Memory B cell (primary cell): Measurements from ENCODE around the gene LAMA4.

Source experiments
- ATAC-seq: fragments of 150-1000 bp; cut with Tn5 transposase; 2 replicates; pipeline ENCODE4 v1.10.0; 2021; ENCODE audit warnings: low read depth, mild to moderate bottlenecking, moderate library complexity
- DNase-seq, 2 donors: peaks; one replicate each; pipeline ENCODE4 v3.0.0; 2022; ENCODE audit warnings: low spot score in 2 of 2
- H3K27ac Mint-ChIP-seq: one replicate; pipeline ENCODE4 v1.8.0; 2022; ENCODE audit warnings: mild to moderate bottlenecking, moderate library complexity, mixed read lengths
- H3K27me3 Mint-ChIP-seq: one replicate; pipeline ENCODE4 v1.8.0; 2022; ENCODE audit warnings: mixed read lengths
- H3K36me3 Mint-ChIP-seq: one replicate; pipeline ENCODE4 v1.8.0; 2022; ENCODE audit warnings: mild to moderate bottlenecking, mixed read lengths
- H3K4me1 Mint-ChIP-seq: one replicate; pipeline ENCODE4 v1.8.0; 2022; ENCODE audit warnings: mixed read lengths
- H3K4me3 Mint-ChIP-seq: one replicate; pipeline ENCODE4 v1.8.0; 2022; ENCODE audit warnings: mild to moderate bottlenecking, moderate library complexity, mixed read lengths
- H3K9me3 Mint-ChIP-seq: one replicate; pipeline ENCODE4 v1.8.0; 2022; ENCODE audit warnings: mixed read lengths

LAMA4 gene

DNA sequence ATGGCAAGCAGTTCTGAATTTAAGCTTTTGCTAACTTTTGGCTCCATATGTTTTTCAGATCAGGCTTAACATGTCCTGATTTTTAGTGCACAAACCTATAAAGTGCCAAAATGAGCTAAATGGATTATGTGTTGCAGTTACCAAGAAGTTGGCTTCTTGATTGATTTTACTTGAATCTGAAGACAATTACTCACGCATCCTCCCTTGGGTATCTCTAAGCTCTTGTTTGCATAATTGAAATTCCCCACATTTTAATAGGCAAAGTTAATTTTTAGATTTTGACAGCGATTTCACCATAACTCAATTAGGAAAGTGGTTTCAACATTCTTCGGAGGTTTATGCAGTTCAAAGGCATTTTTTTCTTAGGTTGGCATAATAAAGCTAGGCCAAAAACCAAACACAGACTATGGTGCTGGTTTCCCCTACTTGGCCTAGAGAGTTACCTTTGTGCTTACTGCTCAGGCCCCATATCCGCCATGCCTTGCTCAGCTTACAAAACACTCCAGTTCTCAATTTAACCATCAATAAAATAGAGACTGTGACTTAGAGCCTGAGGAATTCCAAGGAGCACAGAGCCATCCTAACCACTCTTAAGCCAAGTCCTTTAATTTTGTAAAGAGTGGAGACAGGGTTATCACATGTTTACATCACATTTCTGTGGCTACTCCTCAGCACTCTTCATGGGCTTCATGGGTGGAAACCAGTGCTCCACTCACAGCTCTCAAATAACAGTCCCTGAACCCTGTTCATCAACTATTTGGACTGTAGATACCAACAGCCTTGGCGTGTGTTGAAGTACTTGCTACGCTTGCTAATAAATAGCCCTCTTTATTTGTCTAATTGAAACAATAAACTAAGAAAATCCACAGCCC, 32.1 kb downstream of the LAMA4 start:
- Mint-ChIP-seq H3K4me3 (no peak overlapping the region), H3K36me3 (no peaks in the 10 kb centered on the region), H3K4me1 (peaks cover 3% of the 10 kb centered on the region), H3K27ac (no peak overlapping the region), H3K9me3 (no peaks in the 10 kb centered on the region), H3K27me3 (peaks cover 2% of the 10 kb centered on the region)
- no peak for ATAC-seq
- no peak for DNase-seq

DNA sequence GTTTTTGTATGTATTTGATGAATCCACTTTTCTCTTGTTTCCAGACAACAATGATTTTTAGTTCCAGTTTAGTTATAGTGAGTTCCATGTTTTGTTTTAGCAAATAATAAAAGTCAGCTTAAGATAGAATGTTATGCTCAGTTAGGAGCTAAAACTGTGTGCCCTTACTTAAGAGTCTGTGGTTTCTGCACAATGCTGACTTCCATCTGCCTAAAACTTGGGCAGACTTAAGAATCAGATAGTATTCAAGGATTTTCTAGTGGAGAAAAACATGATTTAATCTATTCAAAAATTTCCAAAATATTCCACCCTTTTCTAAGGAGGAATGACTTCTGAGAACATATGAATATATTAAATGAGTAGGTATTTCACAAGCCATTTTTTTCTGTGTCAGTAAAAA, 32.8 kb downstream of the LAMA4 start:
- Mint-ChIP-seq H3K9me3 (no peaks in the 10 kb centered on the region), H3K4me3 (no peak overlapping the region), H3K27me3 (peaks cover 2% of the 10 kb centered on the region), H3K27ac (no peak overlapping the region), H3K36me3 (no peaks in the 10 kb centered on the region), H3K4me1 (peaks cover 3% of the 10 kb centered on the region)
- ATAC-seq (no peak), DNase-seq (no peak)

DNA sequence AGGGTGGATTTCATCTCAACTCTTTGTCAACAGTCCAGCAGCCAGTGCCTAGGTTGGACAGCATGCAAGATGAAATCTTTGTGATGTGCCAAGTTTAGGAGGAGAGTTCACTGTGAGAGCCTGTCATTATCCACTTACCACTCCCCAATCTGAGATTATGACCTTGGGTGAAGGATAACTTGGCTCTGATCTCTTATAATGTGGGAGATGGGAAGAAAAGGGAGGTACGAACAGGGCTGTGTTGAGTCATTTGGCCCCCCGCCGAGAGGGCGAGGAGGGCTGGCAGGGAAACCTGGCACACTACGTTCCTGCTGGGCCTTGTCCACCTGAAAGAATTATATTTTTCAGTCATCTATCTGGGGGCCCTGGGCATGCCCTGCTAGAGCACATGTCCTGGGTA, 35.8 kb downstream of the LAMA4 start:
- DNase-seq = no peak
- no peaks in the 10 kb centered on the region for H3K27me3 Mint-ChIP-seq

DNA sequence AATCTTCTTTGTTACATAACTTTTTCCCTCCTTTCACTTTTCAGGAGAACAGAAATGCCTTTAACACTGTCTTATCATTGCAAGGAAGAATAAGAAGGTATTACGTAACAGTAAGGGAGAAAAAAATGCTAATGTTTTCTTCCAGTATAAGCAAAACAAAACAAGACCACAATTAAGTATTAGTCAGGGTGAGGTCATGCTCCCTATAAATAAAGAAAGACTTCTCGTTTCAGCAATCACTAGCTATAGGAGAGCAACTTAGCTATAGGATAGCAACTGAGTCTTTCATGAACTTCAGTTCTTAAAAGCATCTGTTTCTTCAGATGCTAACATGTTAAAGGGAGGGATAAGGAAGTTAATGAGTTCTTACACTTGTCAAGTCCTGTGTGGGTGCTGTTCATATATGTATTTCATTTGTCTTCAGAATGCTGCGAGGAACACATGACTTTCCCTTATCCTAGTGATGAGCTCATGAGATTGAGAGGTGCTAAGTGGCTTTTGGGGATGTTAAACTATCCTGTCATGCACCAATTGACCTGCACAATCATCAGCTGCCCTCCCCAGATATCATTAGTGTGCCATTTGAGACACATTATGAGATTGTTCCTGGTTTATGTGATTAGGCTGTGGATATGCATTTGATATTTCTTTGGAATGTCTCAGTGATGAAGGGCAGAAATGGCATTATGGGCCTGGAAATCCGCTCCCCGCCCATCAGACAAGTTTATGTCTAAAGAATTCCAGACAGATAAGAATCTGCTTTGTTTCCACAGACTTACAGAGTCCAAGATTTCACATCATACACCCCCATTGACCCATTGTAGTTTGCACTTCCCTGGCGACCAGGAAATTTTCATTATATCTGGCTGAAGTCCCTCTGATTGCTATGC, 37.5 kb downstream of the LAMA4 start:
- Mint-ChIP-seq H3K27ac (no peak overlapping the region), H3K4me3 (no peak overlapping the region), H3K4me1 (no peaks in the 10 kb centered on the region), H3K36me3 (no peaks in the 10 kb centered on the region), H3K27me3 (peaks cover under 1% of the 10 kb centered on the region), H3K9me3 (no peaks in the 10 kb centered on the region)
- ATAC-seq = no peak
- DNase-seq = no peak

More for the DNA sequence above, 35.8 kb downstream of the LAMA4 start:
- Mint-ChIP-seq H3K36me3 (no peaks in the 10 kb centered on the region), H3K27ac (no peak overlapping the region), H3K9me3 (no peaks in the 10 kb centered on the region), H3K4me1 (no peaks in the 10 kb centered on the region), H3K4me3 (no peak overlapping the region)
- no peak for ATAC-seq

DNA sequence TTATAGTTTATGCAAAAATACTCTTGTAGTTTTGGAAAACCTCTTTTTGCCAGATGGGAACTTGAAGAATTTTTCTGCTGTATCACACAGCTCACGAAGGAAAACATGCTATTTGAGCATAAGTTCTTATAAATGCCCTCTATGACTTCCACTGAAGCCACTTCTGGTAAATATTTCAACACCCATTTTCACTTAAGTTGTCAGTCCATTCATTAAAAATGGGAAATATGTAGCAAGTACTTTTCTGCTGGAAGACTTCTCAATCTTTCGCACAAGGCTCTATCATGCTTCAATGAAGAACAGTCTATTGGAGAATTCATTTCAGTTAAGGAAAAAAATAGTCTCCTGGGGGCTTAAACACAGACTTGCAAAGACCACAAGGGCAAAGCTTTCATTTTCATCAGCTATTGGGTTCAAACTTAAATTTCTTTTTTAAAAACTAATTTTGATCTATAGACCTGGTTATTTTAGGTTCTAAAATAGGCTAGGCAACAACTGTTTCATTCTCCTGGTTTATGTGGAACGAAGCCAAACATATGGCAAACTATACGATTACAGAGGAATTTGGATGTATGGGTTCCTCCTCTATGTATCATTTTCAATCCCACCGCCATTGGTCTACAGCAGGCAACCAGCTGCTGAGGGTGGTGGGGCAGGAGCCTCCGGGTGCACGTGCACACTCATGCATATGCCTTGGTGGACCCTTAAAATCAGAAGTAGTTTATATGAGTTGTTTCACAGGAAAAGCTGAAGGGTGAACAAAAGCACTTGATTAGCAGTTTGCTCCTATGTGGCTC, 38.7 kb downstream of the LAMA4 start:
- Mint-ChIP-seq H3K9me3 (no peaks in the 10 kb centered on the region), H3K36me3 (no peaks in the 10 kb centered on the region), H3K27ac (no peak overlapping the region), H3K4me1 (no peaks in the 10 kb centered on the region), H3K4me3 (no peak overlapping the region), H3K27me3 (peaks cover 5% of the 10 kb centered on the region)
- no peak for ATAC-seq
- no peak for DNase-seq

DNA sequence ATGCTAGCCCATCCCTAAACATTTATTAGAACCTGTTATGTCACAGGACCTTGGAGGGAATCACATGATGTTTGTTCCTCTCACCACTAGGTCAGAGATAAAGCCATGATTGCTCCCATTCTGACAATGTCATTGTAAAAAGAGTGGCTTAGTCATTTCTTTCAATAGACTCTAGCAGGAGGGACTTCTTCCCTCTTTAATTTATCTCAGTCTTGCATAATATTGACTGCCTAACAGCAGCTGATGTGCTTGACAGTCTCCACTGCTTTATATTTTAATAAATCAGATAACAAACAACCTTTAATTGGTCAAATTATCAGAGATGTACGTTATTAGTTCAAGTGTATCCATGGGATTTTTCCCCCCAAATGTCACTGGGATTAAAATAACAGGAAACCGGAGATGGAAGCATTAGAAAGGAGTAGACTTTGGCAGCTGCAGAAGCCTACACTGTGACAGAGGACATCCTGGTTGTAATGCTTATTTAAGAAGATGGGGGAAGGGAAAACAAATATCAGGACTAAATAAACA, 39.6 kb downstream of the LAMA4 start:
- H3K27me3 Mint-ChIP-seq = peaks cover 5% of the 10 kb centered on the region
- no peaks in the 10 kb centered on the region for H3K9me3 Mint-ChIP-seq
- H3K27ac Mint-ChIP-seq = no peak overlapping the region
- DNase-seq (no peak), ATAC-seq (no peak)
- H3K4me3 Mint-ChIP-seq = no peak overlapping the region
- no peaks in the 10 kb centered on the region for H3K36me3 Mint-ChIP-seq
- H3K4me1 Mint-ChIP-seq = no peaks in the 10 kb centered on the region

DNA sequence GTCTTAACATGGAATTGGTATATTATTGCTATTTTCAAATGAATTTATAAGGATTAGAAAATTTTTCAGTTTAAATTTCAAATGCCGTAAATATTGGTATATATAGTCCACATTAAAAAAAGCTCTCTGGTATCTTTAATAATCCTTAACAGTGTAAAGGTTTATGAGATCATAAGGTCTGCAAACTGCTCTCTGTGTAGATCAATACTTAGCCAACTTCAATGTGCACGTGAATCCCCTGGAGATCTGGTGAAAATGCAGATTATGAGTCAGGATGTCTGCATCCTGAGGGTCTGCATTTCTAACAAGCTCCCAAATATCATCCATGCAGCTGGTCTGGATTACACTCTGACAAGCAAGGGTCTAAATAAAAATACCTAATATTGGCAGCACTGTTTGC, 43.5 kb downstream of the LAMA4 start:
- no peak overlapping the region for H3K27ac Mint-ChIP-seq
- H3K4me1 Mint-ChIP-seq = no peaks in the 10 kb centered on the region
- DNase-seq (no peak), ATAC-seq (no peak)
- no peak overlapping the region for H3K4me3 Mint-ChIP-seq
- no peaks in the 10 kb centered on the region for H3K36me3 Mint-ChIP-seq
- H3K27me3 Mint-ChIP-seq = peaks cover 8% of the 10 kb centered on the region
- no peaks in the 10 kb centered on the region for H3K9me3 Mint-ChIP-seq

DNA sequence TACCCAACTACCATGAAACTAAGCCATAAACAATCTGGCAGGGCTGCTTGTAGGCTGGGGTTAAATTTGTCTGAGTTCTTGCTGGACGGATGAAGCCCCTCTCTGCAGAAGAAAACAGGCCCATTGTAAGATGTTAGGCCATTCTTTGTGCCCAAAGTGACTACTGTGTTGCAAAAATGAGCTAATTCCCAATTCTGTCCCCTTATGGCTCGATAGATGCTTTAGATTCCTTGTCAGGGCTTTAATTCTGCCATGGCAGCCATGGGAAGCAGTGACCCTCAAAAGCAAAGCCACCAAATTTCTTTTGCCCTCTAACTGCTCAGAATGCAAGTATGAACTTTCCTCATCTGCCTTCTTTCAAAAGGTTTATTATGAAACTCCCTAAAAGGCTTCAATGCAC, 45.2 kb downstream of the LAMA4 start:
- DNase-seq = no peak
- Mint-ChIP-seq H3K4me1 (no peaks in the 10 kb centered on the region), H3K9me3 (no peaks in the 10 kb centered on the region), H3K36me3 (no peaks in the 10 kb centered on the region), H3K27me3 (peaks cover 12% of the 10 kb centered on the region), H3K27ac (no peak overlapping the region), H3K4me3 (no peak overlapping the region)
- ATAC-seq = no peak

DNA sequence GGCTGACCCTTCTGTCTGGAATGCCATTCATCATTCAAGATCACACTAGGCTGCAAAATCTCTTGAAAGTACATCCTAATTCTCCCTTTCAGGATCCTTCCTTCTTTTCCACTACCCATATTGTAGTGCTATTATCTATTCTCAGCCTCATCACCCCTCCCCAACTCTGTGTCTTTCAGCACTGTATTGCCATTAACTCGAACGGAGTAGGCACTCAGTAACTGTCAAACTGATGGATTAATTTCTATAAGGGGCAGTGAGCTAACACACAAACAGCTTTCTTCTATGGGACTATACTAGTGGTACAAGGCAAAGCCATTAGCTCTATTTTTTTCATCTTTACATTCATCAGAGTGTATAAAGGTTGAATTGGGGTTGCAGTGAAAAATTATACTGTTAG, 46.6 kb downstream of the LAMA4 start:
- no peaks in the 10 kb centered on the region for H3K36me3 Mint-ChIP-seq
- H3K27ac Mint-ChIP-seq = no peak overlapping the region
- H3K4me1 Mint-ChIP-seq = peaks cover 3% of the 10 kb centered on the region
- H3K4me3 Mint-ChIP-seq = no peak overlapping the region
- no peaks in the 10 kb centered on the region for H3K9me3 Mint-ChIP-seq
- H3K27me3 Mint-ChIP-seq = peaks cover 12% of the 10 kb centered on the region
- DNase-seq (no peak), ATAC-seq (no peak)

DNA sequence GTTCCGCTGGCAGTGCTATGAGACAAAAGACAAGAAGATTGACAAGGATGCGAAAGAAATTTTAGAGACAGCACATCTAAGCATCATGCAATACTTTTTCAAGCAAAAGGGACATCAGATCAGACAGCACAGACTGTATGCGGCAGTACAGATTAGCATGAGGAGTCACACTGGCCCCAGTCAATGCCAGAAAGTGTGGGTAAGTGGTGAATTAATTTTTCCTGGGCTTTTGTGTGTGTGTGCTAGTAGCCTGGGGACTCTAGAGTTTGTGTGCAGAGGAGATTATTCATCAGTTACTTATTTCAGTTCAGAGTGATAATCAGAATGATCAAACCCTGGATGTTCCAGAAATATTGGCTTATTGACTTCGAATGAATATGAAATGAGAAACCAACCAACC, 47.2 kb downstream of the LAMA4 start:
- H3K9me3 Mint-ChIP-seq = no peaks in the 10 kb centered on the region

DNA sequence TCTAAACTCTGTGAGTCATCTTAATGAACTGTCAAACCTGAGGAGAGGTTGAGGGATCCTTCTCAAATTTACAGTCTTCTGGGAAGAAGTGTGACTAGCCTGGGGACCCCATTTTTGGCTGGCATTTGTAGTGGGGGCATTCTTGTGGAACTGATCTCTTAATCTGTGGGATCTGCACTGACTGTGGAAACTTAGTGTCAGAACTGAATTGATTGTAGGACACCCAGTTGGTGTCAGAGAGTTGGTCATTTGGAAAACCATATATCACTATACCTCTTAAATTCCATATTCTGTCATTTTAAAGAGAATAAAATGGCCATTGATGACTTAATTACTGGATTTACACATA, 48.3 kb downstream of the LAMA4 start:
- Mint-ChIP-seq H3K4me1 (peaks cover 3% of the 10 kb centered on the region), H3K9me3 (no peaks in the 10 kb centered on the region), H3K27ac (no peak overlapping the region), H3K36me3 (no peaks in the 10 kb centered on the region), H3K4me3 (no peak overlapping the region), H3K27me3 (peaks cover 7% of the 10 kb centered on the region)
- DNase-seq (no peak), ATAC-seq (no peak)

More for the DNA sequence above, 47.2 kb downstream of the LAMA4 start:
- no peak overlapping the region for H3K4me3 Mint-ChIP-seq
- no peak for DNase-seq
- no peaks in the 10 kb centered on the region for H3K36me3 Mint-ChIP-seq
- peaks cover 3% of the 10 kb centered on the region for H3K4me1 Mint-ChIP-seq
- no peak overlapping the region for H3K27ac Mint-ChIP-seq
- H3K27me3 Mint-ChIP-seq = peaks cover 12% of the 10 kb centered on the region
- ATAC-seq = no peak

DNA sequence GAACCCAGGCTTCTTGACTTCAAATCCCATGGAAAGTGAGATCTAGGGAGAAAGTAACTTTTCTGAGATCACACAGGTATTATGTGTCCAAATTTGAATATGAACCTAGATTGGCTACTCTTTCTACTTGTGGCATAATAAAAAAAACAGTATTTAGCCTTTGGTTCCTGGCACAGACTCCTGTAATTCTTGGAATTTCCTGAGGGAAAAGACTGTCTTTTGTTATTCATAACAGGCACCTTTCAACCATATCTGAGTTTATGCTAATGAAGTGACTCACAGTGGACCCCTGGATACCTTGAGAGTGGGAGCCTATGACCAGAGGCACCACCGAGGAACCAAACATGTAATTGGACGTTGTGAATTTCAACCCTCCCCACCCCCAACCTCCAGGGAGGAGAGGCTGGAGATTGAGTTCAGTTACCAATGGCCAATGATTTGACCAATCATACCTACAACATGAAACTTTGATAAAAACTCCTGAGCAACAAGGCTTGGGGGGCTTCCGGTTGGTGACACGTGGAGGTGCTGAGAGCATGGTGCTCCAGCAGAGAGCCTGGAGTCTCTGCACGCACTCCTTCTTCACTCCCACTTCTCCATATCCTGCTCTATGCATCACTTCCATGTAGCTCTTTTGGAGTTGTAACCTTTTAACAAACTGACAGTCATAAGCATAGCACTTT, 48.8 kb downstream of the LAMA4 start:
- DNase-seq = no peak
- Mint-ChIP-seq H3K27me3 (peaks cover 8% of the 10 kb centered on the region), H3K4me3 (no peak overlapping the region), H3K27ac (no peak overlapping the region), H3K36me3 (no peaks in the 10 kb centered on the region), H3K9me3 (no peaks in the 10 kb centered on the region), H3K4me1 (peaks cover 3% of the 10 kb centered on the region)
- no peak for ATAC-seq

DNA sequence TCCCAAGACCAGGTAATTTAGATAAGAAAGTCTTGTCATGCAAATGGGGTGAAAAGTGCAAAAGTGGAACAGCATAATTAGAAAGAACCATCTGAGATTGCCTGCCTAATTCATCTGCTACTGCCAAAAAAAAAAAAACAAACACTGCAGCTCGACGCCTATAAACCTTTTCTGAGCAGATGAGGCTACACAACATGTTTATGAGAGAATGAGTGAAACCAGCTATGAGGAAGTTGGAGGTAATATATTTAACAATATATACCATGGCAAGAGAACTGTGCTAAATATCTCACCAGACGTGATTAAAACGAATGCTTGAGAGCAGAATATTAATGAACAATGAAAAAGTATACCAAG, 50.0 kb downstream of the LAMA4 start:
- Mint-ChIP-seq H3K27me3 (peaks cover 9% of the 10 kb centered on the region), H3K9me3 (no peaks in the 10 kb centered on the region), H3K36me3 (no peaks in the 10 kb centered on the region), H3K4me3 (no peak overlapping the region), H3K4me1 (peaks cover 3% of the 10 kb centered on the region), H3K27ac (no peak overlapping the region)
- DNase-seq (no peak), ATAC-seq (no peak)
